Left lung (tissue), 10 donors: ENCODE data around the gene NANS. TPM values are rescaled to one million over a fixed set of nuclear protein-coding genes. Genes with fewer than 3 reads are reported as not detected.

ENCODE experiments used
- ATAC-seq: fragments of 200-7000 bp; cut with Tn5 transposase; one replicate; pipeline ENCODE4 v1.9.1; 2020; ENCODE audit warnings: moderate library complexity
- DNase-seq, 4 donors: peaks; one replicate each; pipeline ENCODE4 v3.0.0-alpha.2; 2013 to 2020
- H3K27ac ChIP-seq, 2 donors: fragments of 200-600 bp; sonication (generic) in 1 of 2; one replicate each; pipeline versions ENCODE4 v1.5.0 to v1.8.0; 2020 to 2021
- H3K27me3 ChIP-seq, 2 donors: fragments of 200-600 bp; sonication (generic) in 1 of 2; one replicate each; pipeline versions ENCODE4 v1.5.0 to v1.8.0; 2020 to 2021
- H3K36me3 ChIP-seq, 2 donors: fragments of 200-600 bp; sonication (generic) in 1 of 2; one replicate each; pipeline versions ENCODE4 v1.5.0 to v1.8.0; 2020 to 2021
- H3K4me1 ChIP-seq, 2 donors: fragments of 200-600 bp; one replicate each; pipeline ENCODE4 v1.8.0; 2021
- H3K4me3 ChIP-seq, 2 donors: fragments of 200-600 bp; sonication (generic) in 1 of 2; one replicate each; pipeline versions ENCODE4 v1.5.0 to v1.8.0; 2020 to 2021; ENCODE audit warnings: mild to moderate bottlenecking in 1 of 2
- H3K9me3 ChIP-seq, 2 donors: fragments of 200-600 bp; sonication (generic) in 1 of 2; one replicate each; pipeline versions ENCODE4 v1.5.0 to v1.8.0; 2020 to 2021
- CTCF ChIP-seq, 2 donors: fragments of 200-600 bp; sonication (generic) in 1 of 2; IDR thresholded peaks; one replicate each; pipeline versions ENCODE4 v1.5.0 to v1.8.0; 2021; ENCODE audit warnings: antibody characterized with exemption in 2 of 2
- intact Hi-C, 2 donors: fragments of 100-400 bp; cut with DNase I; formaldehyde crosslinking; loops; one replicate each; pipeline versions ENCODE4 v1.11.2 to v1.14.2; 2022
- polyA plus RNA-seq, 6 donors: library from polyadenylated mRNA; unstranded; fragments of 120-200 nt; gene quantifications; one replicate each; pipeline ENCODE4 v1.2.1, GENCODE V29; 2013; ENCODE audit not compliant: insufficient read length in 6 of 6
- total RNA-seq, 2 donors: library from RNA; stranded (reverse); fragmentation: NEBNext Ultra II Directional; extraction: Animal tissue kit (Norgen Biotek cat#: 25700); gene quantifications; one replicate each; pipeline ENCODE4 v1.2.1, GENCODE V29; 2021
- donor health status: DM: no; HTN: yes; CAD: no.
- donor health status: DM: no; HTN: no; CAD: no.

NANS gene
- total and polyA plus RNA-seq, 8 donors, result 35.6 to 72.0 (median 40.4) TPM

- Histone ChIP-seq H3K36me3 (peaks cover 0 to 82% of the 10 kb centered on the region in 2 donors), H3K4me3 (no peak overlapping the region), H3K4me1 (peaks cover 0 to 6% of the 10 kb centered on the region in 2 donors), H3K9me3 (no peaks in the 10 kb centered on the region), H3K27ac (no peak overlapping the region), H3K27me3 (no peaks in the 10 kb centered on the region)
- DNase-seq (no peak), ATAC-seq (no peak)
- intact Hi-C loops, result no loop called here
- TF ChIP-seq CTCF (IDR thresholded peaks at IDR 0.05), result no peak
Measured at GRCh38 chr9:98096091-98096490, 39.6 kb downstream of the NANS start.

DNA sequence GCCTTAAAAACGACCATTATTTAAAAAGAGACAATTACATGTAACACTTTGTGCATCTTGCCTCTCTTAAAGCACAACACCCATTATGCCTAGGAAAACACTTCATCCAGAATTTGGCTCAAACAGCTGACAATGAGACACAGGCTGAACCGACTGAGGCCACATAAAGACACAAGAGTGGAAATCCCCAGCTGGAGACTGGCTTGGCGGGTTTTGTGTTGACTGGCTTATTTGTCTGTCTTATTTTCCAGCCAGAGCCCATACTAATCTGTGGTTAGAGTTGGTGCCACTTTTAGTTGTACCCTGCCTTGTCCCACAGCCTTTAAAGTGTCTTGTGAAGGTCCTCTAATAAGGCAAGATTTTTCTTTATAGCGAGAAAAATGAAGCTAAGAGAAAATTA, 41.3 kb downstream of the NANS start:
- ATAC-seq, result peak; percentile 13
- no peak for TF ChIP-seq CTCF (IDR thresholded peaks at IDR 0.05)
- Histone ChIP-seq H3K36me3 (peaks cover 0 to 71% of the 10 kb centered on the region in 2 donors), H3K27me3 (no peaks in the 10 kb centered on the region), H3K4me1 (peaks cover 0 to 21% of the 10 kb centered on the region in 2 donors), H3K4me3 (no peak overlapping the region), H3K27ac (no peak overlapping the region), H3K9me3 (no peaks in the 10 kb centered on the region)
- no peak for DNase-seq
- intact Hi-C loops, result no loop called here

DNA sequence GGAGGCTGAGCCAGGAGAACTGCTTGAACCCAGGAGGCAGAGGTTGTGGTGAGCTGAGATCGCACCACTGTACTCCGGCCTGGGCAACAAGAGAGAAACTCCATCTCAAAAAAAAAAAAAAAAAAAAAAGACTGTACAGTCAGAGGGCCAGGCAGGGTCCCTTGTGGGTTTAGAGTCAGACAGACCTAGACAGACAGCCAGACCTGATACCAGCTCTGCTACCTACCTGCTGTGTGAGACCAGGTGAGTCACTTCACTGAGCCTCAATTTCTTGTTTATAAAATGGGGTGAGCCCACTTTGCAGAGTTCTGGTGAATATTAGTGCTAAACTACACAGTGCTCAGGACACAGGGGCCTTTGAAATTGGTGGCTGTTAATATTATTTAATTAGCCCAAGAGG, 42.8 kb downstream of the NANS start:
- Histone ChIP-seq H3K27ac (no peak overlapping the region), H3K27me3 (no peaks in the 10 kb centered on the region), H3K4me3 (no peak overlapping the region), H3K4me1 (peaks cover 0 to 36% of the 10 kb centered on the region in 2 donors), H3K9me3 (no peaks in the 10 kb centered on the region), H3K36me3 (peaks cover 0 to 55% of the 10 kb centered on the region in 2 donors)
- TF ChIP-seq CTCF (IDR thresholded peaks at IDR 0.05), result no peak
- intact Hi-C loops, result no loop called here
- DNase-seq (no peak), ATAC-seq (no peak)

DNA sequence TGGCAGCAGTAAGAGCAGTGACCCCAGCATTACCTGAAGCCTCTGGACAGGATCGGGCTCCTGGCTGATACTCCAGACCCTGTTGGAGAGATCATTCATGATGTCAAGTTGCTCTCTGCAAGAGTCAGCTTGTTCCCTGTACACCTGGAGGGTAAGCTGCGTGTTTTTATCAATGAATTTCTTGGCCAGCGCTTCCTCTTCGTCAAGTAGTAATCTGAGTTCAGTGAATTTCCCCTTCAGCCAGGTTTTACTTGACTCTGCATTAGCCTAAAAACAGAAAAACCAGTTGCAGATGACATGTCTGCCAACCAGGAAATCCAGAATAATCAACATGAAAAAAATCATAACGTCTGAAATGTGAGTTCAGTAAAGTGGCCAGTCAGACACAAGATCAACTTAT, 43.4 kb downstream of the NANS start:
- ATAC-seq (peak; percentile 31), DNase-seq (peak in 1 of 4 donors; percentile 31)
- intact Hi-C loops, result no loop called here
- no peak overlapping the region for H3K4me3 ChIP-seq
- peaks cover 0 to 53% of the 10 kb centered on the region in 2 donors for H3K36me3 ChIP-seq
- TF ChIP-seq CTCF (IDR thresholded peaks at IDR 0.05), result no peak
- no peaks in the 10 kb centered on the region for H3K27me3 ChIP-seq
- H3K27ac ChIP-seq, result peak overlapping the region in 1 of 2 donors; percentile 21
- no peaks in the 10 kb centered on the region for H3K9me3 ChIP-seq
- H3K4me1 ChIP-seq, result peaks cover 0 to 41% of the 10 kb centered on the region in 2 donors

GRCh38 chr9:98100456-98100855, 43.9 kb downstream of the NANS start:
- H3K27me3 ChIP-seq, result no peaks in the 10 kb centered on the region
- intact Hi-C loops, result no loop called here
- peak overlapping the region in 1 of 2 donors; percentile 21 for H3K27ac ChIP-seq
- no peak for TF ChIP-seq CTCF (IDR thresholded peaks at IDR 0.05)
- ATAC-seq, result no peak
- peaks cover 0 to 45% of the 10 kb centered on the region in 2 donors for H3K4me1 ChIP-seq
- no peak overlapping the region for H3K4me3 ChIP-seq
- H3K9me3 ChIP-seq, result no peaks in the 10 kb centered on the region
- peaks cover 0 to 53% of the 10 kb centered on the region in 2 donors for H3K36me3 ChIP-seq
- no peak for DNase-seq
